ENCODE results near the gene COA8.

COA8 gene

DNA sequence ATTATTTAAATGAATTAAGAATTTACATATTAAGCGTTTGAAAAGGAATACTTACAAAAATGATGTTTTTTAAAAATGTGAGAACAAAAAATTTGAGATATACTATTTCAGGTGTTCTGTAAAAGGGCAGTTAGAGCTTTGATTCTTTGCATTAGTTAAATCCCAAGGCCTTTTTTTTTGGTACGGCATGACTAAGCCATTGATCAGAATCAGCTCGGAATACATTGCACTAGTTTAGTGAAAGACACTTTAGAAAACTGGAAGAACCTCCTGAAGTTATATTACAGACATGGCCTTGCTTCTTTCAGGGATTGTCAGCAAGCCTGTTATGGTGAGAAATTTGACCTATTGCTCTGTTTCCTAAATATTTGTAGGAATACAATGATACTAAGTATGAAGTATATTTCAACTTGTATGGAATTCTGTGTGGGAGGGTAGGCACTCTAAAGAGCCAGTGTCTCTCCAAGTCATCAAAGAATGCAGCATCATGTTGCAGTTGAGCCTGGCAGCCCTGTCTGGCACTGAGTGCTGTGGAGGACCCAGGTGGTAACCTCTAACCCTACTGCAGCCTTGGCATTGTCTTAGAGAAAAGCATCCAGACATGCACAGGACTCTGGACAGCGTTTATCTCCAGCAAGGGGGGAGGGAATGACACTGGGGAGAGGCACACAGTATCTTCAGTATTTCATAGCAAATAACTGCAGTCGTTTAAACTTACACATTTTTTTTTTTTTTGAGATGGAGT is 67.8 kb downstream of the COA8 start:
- no peak for DNase-seq (ENCODE audit: extremely low read depth, low read depth)
- TF ChIP-seq, protein P1, sequence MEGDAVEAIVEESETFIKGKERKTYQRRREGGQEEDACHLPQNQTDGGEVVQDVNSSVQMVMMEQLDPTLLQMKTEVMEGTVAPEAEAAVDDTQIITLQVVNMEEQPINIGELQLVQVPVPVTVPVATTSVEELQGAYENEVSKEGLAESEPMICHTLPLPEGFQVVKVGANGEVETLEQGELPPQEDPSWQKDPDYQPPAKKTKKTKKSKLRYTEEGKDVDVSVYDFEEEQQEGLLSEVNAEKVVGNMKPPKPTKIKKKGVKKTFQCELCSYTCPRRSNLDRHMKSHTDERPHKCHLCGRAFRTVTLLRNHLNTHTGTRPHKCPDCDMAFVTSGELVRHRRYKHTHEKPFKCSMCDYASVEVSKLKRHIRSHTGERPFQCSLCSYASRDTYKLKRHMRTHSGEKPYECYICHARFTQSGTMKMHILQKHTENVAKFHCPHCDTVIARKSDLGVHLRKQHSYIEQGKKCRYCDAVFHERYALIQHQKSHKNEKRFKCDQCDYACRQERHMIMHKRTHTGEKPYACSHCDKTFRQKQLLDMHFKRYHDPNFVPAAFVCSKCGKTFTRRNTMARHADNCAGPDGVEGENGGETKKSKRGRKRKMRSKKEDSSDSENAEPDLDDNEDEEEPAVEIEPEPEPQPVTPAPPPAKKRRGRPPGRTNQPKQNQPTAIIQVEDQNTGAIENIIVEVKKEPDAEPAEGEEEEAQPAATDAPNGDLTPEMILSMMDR (IDR thresholded peaks at IDR 0.05; ENCODE audit: low read depth, low read length) = no peak

DNA sequence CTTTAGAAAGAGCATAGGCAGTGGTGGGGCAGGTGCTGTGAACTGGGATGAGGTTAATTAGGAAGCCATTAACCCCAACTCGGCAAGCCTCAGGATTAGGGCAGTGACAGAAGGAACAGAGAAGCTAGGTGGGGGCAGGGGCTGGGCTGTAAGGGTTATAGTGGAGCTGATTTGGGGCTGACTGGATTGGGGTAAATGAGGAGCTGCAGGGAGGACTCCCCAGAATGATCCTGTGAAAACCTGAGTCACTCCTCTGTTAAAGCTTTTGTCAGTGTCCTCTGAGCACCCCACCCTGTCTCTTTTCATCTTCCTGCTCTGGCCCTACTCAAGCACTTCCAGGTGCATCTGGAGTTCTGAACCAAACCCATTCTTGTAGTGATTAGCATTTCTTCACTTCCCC is 70.6 kb downstream of the COA8 start:
- TF ChIP-seq, protein P1 (IDR thresholded peaks at IDR 0.05; ENCODE audit: low read depth, low read length) = no peak
- no peak for DNase-seq (ENCODE audit: extremely low read depth, low read depth)

DNA sequence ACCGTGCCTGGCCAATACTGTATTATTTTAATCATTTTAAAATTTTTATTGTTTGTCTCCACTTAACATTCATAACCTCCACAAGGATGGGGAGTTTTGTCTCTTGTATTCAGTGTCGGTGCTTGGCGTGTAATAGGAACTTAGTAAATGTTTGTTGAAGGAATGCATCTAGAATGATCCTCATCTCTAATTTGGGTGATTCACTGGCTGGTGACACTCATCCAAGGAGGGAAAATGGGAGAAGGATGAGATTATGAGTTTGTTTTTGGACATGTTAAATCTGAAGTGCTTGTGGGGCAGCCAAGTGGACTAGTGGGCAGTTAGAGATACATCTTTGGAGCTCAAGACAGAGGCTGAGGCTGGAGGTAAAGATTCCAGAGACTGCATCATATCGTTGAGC is 71.4 kb downstream of the COA8 start:
- DNase-seq (ENCODE audit: extremely low read depth, low read depth) = no peak
- TF ChIP-seq, protein P1 (IDR thresholded peaks at IDR 0.05; ENCODE audit: low read depth, low read length) = no peak

- TF ChIP-seq, protein P1 (IDR thresholded peaks at IDR 0.05; ENCODE audit: low read depth, low read length) = no peak
- no peak for DNase-seq (ENCODE audit: extremely low read depth, low read depth)
Observed at GRCh38 chr14:103638594-103638993, 75.8 kb downstream of the COA8 start.

Measured in AG09319 (cell line).